Head of caudate nucleus (tissue), 42 donors: ENCODE results near the gene HPSE2.
A peak's percentile ranks its signal among the peaks of the same experiment; 100 is the strongest.

Source experiments
- DNase-seq, 42 donors: peaks; one replicate each; pipeline versions ENCODE4 v3.0.0 to v3.0.0-alpha.2; 2020 to 2021; ENCODE audit warnings: mixed read lengths in 7 of 42
- intact Hi-C: fragments of 100-400 bp; cut with DNase I; formaldehyde crosslinking; loops from one replicate; pipeline ENCODE4 v1.15.0; 2022

The HPSE2 gene

GRCh38 chr10:98611436-98611835 lies 624.2 kb downstream of the HPSE2 start:
- no peak for DNase-seq
- intact Hi-C loops = no loop called here

- intact Hi-C loops = no loop called here
- peak in 8 of 42 donors; percentile 5 to 52 (median 20) for DNase-seq
Measured at GRCh38 chr10:98610836-98611235, 624.8 kb downstream of the HPSE2 start.

- DNase-seq = no peak
- intact Hi-C loops = no loop called here
Measured at GRCh38 chr10:98610301-98610700, 625.4 kb downstream of the HPSE2 start.

GRCh38 chr10:98609265-98609664 lies 626.4 kb downstream of the HPSE2 start:
- intact Hi-C loops = no loop called here

GRCh38 chr10:98608411-98608810 lies 627.2 kb downstream of the HPSE2 start:
- intact Hi-C loops = no loop called here
- DNase-seq = peak in 20 of 42 donors; percentile 9 to 62 (median 30)

More at GRCh38 chr10:98609265-98609664, 626.4 kb downstream of the HPSE2 start:
- DNase-seq = no peak

- DNase-seq = no peak
- intact Hi-C loops = no loop called here
Measured at GRCh38 chr10:98602224-98602623, 633.4 kb downstream of the HPSE2 start.

- intact Hi-C loops = no loop called here
- no peak for DNase-seq
Measured at GRCh38 chr10:98599032-98599610, 636.5 kb downstream of the HPSE2 start.

- intact Hi-C loops = no loop called here
Measured at GRCh38 chr10:98596404-98596803, 639.2 kb downstream of the HPSE2 start.

GRCh38 chr10:98589691-98590090 lies 646.0 kb downstream of the HPSE2 start:
- intact Hi-C loops = no loop called here
- no peak for DNase-seq

More at GRCh38 chr10:98596404-98596803, 639.2 kb downstream of the HPSE2 start:
- DNase-seq = no peak

- peak in 24 of 42 donors; percentile 12 to 69 (median 32) for DNase-seq
- intact Hi-C loops = no loop called here
Measured at GRCh38 chr10:98589007-98589406, 646.6 kb downstream of the HPSE2 start.

- intact Hi-C loops = no loop called here
- peak in 8 of 42 donors; percentile 5 to 56 (median 15) for DNase-seq
Measured at GRCh38 chr10:98587156-98587837, 648.4 kb downstream of the HPSE2 start.

GRCh38 chr10:98586096-98586495 lies 649.6 kb downstream of the HPSE2 start:
- intact Hi-C loops = no loop called here
- DNase-seq = no peak

GRCh38 chr10:98582363-98582762 lies 653.3 kb downstream of the HPSE2 start:
- DNase-seq = no peak
- intact Hi-C loops = no loop called here

- DNase-seq = no peak
- intact Hi-C loops = no loop called here
Measured at GRCh38 chr10:98577578-98577977, 658.1 kb downstream of the HPSE2 start.

- DNase-seq = no peak
- intact Hi-C loops = no loop called here
Measured at GRCh38 chr10:98577168-98577567, 658.5 kb downstream of the HPSE2 start.

- intact Hi-C loops = no loop called here
Measured at GRCh38 chr10:98576096-98576495, 659.6 kb downstream of the HPSE2 start.

GRCh38 chr10:98572594-98572993 lies 663.1 kb downstream of the HPSE2 start:
- intact Hi-C loops = no loop called here

More at GRCh38 chr10:98576096-98576495, 659.6 kb downstream of the HPSE2 start:
- DNase-seq = peak in 5 of 42 donors; percentile 35 to 63 (median 42)

GRCh38 chr10:98570834-98571233 lies 664.8 kb downstream of the HPSE2 start:
- DNase-seq = no peak
- intact Hi-C loops = no loop called here

More at GRCh38 chr10:98572594-98572993, 663.1 kb downstream of the HPSE2 start:
- DNase-seq = no peak

- intact Hi-C loops = no loop called here
- no peak for DNase-seq
Measured at GRCh38 chr10:98569853-98570252, 665.8 kb downstream of the HPSE2 start.

- intact Hi-C loops = no loop called here
- peak in 8 of 42 donors; percentile 8 to 47 (median 15) for DNase-seq
Measured at GRCh38 chr10:98568551-98568950, 667.1 kb downstream of the HPSE2 start.
